ENCODE results near the gene ARMC2.
A peak's percentile ranks its signal among the peaks of the same experiment; 100 is the strongest.
"Not testable (repeated sequence)": the region's sequence is repeated elsewhere in the genome, so short reads cannot be mapped to it uniquely, and the experiment has no call there.

ARMC2 gene

GRCh38 chr6:108836061-108836460 is 12.2 kb upstream of the ARMC2 start:
- DNase-seq: no peak

DNA sequence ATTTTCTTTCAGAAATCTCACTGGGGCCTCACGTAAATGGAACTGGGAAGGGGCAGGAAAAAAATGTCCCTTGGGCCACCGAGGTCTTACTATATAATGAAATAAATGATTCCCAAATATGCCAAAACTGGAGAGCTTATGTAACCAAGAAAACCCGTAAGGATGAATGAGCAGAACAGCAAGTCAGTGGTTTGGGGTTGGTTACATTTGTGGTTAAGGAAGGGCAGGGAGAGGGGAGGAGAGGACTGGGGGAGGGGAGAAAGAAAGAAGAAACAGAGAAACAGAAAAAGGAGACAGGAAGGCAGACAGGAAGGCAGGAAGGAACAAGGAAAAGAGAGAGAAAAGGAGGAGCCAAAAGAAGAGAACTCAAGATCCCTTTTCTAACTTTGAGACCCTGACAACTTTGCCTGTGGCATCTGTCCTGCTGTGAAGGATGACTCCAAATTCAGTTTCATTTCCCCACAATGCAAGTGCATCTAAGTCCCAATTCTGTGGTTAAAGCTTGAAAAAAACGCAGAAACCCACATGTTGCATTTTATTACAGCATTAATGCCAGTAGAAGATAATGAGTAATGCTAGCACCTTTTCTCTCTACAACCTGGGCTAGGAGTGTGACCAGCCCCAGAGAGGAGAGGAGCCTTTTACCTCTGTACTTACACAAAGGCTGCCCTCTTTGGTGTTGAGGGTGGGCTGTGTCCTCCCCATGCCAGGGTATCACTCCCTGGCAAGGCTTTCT is 10.8 kb upstream of the ARMC2 start:
- DNase-seq: no peak

DNA sequence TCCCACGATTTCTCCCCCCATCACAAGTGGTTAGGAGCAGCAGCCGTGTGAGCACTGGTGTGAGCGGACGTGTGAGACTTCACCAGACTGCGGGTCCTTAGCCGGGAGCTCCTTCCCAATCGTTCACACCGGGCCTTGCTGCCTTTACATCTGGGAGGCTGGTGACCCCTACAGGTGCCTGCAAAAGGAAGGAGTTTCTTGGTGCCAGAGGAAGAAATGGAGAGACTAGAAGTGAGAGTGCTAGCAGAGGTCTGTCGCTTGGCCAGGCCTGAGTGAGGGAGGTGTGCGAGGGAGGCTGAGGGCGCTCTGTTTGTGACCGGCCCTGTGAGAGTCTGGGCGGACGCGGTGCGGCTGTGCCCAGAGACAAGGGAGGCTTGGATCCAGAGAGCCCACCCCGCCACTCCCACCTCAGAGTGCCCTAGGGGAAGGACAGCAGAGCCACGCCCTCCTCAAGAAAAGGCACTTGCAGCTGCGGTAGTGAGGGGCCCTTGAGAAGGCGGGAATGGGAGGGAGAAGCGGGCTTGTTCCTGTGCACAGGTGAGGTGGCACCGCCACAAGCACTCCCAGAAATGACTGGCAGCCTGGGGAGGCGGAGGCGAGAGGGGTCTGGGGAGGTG is 10.0 kb upstream of the ARMC2 start:
- DNase-seq: no peak

DNA sequence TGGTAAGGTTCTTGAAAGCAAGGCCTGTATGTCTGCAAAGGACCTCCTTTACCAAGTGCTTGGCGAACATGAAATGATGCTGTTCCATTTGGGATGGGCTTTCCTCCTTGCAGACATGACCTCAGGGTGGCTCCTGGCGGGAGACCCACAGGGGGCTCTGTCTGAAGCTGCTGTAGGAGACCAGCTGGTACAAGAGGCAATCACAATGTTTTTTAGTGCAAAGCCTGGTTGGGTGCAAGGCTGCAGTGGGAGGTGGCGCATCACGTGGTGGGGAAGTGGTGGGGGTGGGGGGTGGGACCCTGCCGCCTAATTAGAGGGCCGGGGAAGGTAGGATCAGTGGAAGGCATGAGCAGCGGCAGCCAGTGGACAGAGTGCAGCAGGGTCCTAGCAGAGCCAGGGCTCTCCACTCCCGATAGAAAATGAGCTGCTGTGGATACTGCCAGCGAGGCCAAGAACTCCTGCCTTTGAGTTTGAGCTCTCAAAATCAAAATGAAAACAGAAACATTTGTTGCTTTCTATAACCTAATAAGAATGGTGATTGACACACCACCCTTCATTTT is 9.1 kb upstream of the ARMC2 start:
- DNase-seq: no peak

DNA sequence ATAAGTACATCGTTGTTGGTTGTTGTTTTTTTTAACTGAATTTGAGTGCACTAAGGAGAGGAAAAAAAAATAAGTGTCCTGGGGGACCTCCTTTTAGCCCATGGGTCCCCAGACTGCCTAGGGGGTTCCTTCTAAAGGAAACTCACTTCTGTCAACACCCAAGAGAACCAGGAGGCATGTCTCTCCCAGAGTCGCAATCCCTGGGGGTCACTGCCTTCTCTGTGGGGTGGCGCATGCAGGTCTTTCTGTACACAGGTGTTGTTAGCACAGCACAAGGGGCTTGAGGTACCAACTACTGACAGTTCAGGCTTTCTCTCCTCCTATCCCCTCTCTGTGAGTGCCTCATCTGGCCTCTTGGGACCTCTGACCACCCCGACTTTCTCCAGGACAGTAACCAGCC is 7.3 kb upstream of the ARMC2 start:
- DNase-seq: no peak

GRCh38 chr6:108841377-108841855 is 6.8 kb upstream of the ARMC2 start:
- DNase-seq: no peak

- no peak for DNase-seq
These were observed 4.1 kb upstream of the ARMC2 start for GRCh38 chr6:108844135-108844534.

- DNase-seq: no peak
These were observed 3.1 kb upstream of the ARMC2 start for GRCh38 chr6:108845145-108845544.

DNA sequence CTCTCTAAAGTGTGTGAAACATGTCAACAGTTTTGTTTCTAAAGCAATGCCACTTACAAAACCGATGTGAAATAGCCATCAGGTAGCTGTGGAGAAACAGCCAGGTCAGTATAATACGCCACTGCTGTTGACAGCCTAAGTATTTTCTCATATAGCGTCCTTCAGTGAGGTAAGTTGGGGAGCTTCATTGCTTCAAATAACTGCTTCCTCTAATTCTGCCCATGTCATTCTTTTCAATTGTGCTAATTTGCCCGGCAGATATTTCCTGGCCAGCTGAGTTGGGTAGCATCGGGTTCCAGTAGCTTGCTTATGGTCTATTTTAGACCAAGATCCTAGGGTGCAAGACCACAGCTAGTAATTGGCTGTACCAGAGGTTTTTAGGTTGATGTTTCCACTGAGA is 2.1 kb upstream of the ARMC2 start:
- no peak for DNase-seq

GRCh38 chr6:108846628-108847027 is 1.6 kb upstream of the ARMC2 start:
- peak; percentile 26 for DNase-seq

GRCh38 chr6:108847738-108848115 is 495 bp upstream of the ARMC2 start:
- no peak for DNase-seq

GRCh38 chr6:108850669-108851465 is 2.6 kb downstream of the ARMC2 start:
- no peak for DNase-seq

DNA sequence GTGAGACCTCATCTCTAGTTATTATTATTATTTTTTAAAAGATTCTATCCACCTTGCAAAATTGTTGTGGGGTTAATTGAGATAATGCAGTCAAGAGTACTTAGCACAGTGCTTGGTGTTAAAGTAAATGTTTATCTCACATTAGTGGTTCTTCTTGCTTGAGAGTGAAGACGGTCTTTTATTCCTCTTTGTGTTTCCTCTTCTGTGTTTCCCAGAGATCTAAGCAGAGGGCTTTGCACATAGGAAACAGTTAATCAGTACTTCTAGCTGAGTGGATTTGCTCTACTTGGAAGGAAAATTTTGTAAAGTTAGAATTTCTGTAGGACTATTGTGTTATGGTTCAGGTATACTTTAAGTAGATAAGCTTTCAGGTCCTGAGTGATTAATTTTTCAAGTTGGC is 3.5 kb downstream of the ARMC2 start:
- no peak for DNase-seq

- no peak for DNase-seq
These were observed 4.9 kb downstream of the ARMC2 start for GRCh38 chr6:108853077-108853476.

- no peak for DNase-seq
These were observed 14.4 kb downstream of the ARMC2 start for GRCh38 chr6:108862479-108863191.

- not testable (repeated sequence) for DNase-seq
These were observed 17.6 kb downstream of the ARMC2 start for GRCh38 chr6:108865751-108866286.

DNA sequence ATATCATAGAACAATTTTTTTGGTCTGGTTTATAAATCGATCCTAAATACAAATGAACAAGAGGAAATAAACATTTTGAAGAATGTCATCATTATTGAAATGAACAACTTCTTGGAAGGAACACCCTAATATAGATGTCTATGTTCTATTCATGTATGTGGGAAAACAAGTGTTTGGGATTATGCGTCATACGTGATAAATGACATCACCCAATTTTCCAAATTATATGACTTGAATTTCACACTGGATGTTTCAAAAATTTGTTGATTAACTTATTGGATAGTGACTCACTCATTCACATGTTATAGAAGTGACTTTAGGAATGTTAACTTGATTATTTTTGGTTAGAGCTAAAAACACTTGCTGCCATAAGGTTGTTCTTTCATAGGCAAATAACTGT is 18.6 kb downstream of the ARMC2 start:
- no peak for DNase-seq

- DNase-seq: no peak
These were observed 20.4 kb downstream of the ARMC2 start for GRCh38 chr6:108868647-108869046.

DNA sequence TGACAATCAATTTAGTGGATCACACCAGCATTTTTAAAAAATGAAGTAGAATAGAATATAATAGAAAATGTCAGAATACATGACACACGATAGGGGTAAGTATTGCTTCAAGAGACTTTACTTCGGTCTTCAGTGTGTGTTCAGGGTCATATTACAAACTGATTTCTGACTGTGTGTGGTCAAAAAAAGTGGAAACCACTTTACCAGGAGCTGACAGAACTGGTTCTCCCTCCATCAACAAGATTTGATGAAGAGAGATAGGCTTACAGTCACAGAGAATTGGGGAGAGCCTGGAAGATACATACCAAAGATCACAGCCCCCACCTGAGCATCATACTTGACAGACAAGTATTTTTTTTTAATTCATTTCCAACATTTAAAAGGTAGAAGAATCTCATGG is 21.7 kb downstream of the ARMC2 start:
- no peak for DNase-seq

GRCh38 chr6:108870357-108870756 is 22.1 kb downstream of the ARMC2 start:
- DNase-seq: no peak

GRCh38 chr6:108872141-108872557 is 23.9 kb downstream of the ARMC2 start:
- no peak for DNase-seq

- DNase-seq: no peak
These were observed 24.4 kb downstream of the ARMC2 start for GRCh38 chr6:108872575-108872974.

GRCh38 chr6:108873251-108873650 is 25.0 kb downstream of the ARMC2 start:
- DNase-seq: no peak
